Measurements from ENCODE around the gene GLB1L3.
"Not testable (repeated sequence)": the region's sequence is repeated elsewhere in the genome, so short reads cannot be mapped to it uniquely, and the experiment has no call there.

GLB1L3 gene

DNA sequence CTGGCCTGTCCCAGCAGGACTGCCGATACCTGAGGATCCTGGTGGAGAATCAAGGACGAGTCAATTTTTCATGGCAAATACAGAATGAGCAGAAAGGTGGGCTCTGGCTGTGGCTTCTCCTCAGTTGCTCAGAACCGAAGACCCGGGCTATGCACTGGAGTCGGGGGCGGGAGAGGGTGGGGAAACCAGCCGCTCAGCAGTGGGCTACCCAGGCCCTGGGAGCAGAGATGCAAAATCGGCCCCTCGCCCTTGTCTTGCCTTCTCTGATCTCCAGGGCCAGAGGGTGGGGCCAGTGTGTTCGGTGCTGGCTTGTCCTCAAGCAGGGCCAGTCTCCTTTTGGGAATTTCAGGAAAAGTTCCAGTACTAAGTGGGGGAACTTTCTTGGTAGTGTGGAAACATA lies 37.2 kb downstream of the GLB1L3 start:
- H3K27ac Mint-ChIP-seq, result no peak overlapping the region
- ATAC-seq, result no peak

GRCh38 chr11:134313821-134314607 lies 37.8 kb downstream of the GLB1L3 start:
- Mint-ChIP-seq H3K4me3 (no peak overlapping the region), H3K4me1 (no peaks in the 10 kb centered on the region), H3K27ac (no peak overlapping the region), H3K27me3 (no peaks in the 10 kb centered on the region), H3K9me3 (peaks cover 7 to 22% of the 10 kb centered on the region in 2 donors)
- ATAC-seq, result no peak
- DNase-seq, result no peak

More for the DNA sequence above, 37.2 kb downstream of the GLB1L3 start:
- Mint-ChIP-seq H3K27me3 (no peaks in the 10 kb centered on the region), H3K4me1 (no peaks in the 10 kb centered on the region), H3K4me3 (no peak overlapping the region), H3K9me3 (peaks cover 7 to 18% of the 10 kb centered on the region in 2 donors)
- no peak for DNase-seq

- Mint-ChIP-seq H3K4me3 (no peak overlapping the region), H3K9me3 (peaks cover 16 to 35% of the 10 kb centered on the region in 2 donors), H3K4me1 (no peaks in the 10 kb centered on the region), H3K27me3 (no peaks in the 10 kb centered on the region), H3K27ac (no peak overlapping the region)
- no peak for ATAC-seq
- no peak for DNase-seq
Observed at GRCh38 chr11:134317103-134317502, 40.9 kb downstream of the GLB1L3 start.

DNA sequence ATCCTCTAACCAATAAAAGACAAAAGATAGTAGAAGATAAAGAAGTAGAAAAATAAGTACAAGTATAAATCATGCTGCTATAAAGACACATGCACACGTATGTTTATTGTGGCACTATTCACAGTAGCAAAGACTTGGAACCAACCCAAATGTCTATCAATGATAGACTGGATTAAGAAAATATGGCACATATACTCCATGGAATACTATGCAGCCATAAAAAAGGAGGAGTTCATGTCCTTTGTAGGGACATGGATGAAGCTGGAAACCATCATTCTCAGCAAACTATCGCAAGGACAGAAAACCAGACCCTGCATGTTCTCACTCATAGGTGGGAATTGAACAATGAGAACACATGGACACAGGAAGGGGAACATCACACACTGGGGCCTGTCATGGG lies 45.2 kb downstream of the GLB1L3 start:
- not testable (repeated sequence) for ATAC-seq, H3K4me3 Mint-ChIP-seq, H3K4me1 Mint-ChIP-seq, H3K27me3 Mint-ChIP-seq, H3K27ac Mint-ChIP-seq, DNase-seq
- H3K9me3 Mint-ChIP-seq, result peaks cover 16 to 35% of the 10 kb centered on the region in 2 donors

GRCh38 chr11:134322553-134322952 lies 46.4 kb downstream of the GLB1L3 start:
- no peak overlapping the region for H3K4me3 Mint-ChIP-seq

DNA sequence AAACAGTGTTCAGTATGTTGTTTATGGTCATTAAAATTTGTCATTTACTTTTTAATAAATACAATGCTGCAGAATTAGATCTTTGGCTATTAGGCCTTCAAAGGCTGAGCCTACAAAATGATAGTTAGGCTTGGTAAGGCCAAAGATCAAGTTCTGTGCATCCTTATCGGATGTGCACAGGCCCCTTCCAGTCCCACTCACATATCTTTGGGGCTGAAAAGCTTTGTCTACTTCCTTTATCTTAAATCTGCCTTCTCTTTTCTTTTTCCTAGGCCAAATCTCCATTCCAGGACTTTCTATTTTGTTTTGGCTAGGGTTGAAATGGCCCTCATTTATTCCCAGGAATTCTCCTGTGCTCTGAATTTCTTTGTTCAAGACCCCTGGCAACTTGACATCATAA lies 52.3 kb downstream of the GLB1L3 start:
- no peak overlapping the region for H3K4me3 Mint-ChIP-seq
- ATAC-seq (no peak), DNase-seq (no peak)
- H3K9me3 Mint-ChIP-seq, result no peaks in the 10 kb centered on the region
- peak overlapping the region in 1 of 2 donors; percentile 36 for H3K27ac Mint-ChIP-seq
- peaks cover 23% of the 10 kb centered on the region for H3K4me1 Mint-ChIP-seq
- H3K27me3 Mint-ChIP-seq, result peaks cover 41% of the 10 kb centered on the region

More at GRCh38 chr11:134322553-134322952, 46.4 kb downstream of the GLB1L3 start:
- DNase-seq (no peak), ATAC-seq (no peak)
- Mint-ChIP-seq H3K9me3 (peaks cover 14 to 25% of the 10 kb centered on the region in 2 donors), H3K4me1 (no peaks in the 10 kb centered on the region), H3K27me3 (peaks cover 8% of the 10 kb centered on the region), H3K27ac (no peak overlapping the region)

GRCh38 chr11:134330611-134331353 lies 54.6 kb downstream of the GLB1L3 start:
- peak overlapping the region; percentile 85 to 86 for H3K4me3 Mint-ChIP-seq

DNA sequence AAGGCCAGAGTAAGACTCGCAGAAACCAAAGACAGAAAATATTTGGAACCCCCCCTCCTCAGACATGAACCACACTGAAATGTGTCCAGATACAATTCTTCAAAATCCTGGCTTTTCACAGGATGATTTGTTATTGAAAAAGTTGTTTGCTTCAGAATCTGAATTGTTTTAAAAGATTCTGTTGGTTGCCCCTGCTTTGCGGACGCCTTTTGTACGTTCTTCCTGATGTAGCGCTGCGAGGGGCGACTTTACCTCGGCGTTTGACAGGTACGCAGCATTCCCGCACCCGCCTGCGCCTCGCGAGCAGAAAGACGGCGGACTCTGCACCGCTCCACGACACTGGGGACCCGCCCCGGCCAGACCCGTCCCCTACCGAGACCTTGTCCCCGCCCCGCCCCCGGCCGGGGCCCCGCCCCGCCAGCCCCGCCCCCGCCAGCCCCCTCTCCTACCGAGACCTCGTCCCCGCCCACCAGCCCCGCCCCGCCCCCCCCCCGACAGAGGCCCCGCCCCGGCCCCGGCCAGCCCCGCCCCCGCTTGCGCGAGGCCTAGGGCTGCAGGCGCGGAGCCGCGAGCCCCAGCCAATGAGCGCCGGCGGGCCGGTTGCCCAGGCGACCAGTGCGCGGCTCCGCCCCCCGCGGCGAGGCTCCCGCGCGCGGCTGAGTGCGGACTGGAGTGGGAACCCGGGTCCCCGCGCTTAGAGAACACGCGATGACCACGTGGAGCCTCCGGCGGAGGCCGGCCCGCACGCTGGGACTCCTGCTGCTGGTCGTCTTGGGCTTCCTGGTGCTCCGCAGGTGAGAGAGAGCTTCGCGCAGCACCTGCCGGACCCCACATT lies 55.4 kb downstream of the GLB1L3 start, which contains the start of gene GLB1L2:
TSS of gene GLB1L2 (plus strand) at position 635 of the 835 bp plus-strand sequence. CDS start at position 709, 74 bp downstream.
- Mint-ChIP-seq H3K27me3 (peaks cover 43% of the 10 kb centered on the region), H3K9me3 (no peaks in the 10 kb centered on the region), H3K4me1 (peaks cover 24% of the 10 kb centered on the region), H3K4me3 (peak within 1 kb of the TSS; percentile 85 to 86), H3K27ac (peak within 1 kb of the TSS in 1 of 2 donors; percentile 67)
- peak; percentile 94 for ATAC-seq
- DNase-seq, result peak; percentile 75 to 76

More at GRCh38 chr11:134330611-134331353, 54.6 kb downstream of the GLB1L3 start:
- peaks cover 43% of the 10 kb centered on the region for H3K27me3 Mint-ChIP-seq
- DNase-seq, result no peak
- H3K27ac Mint-ChIP-seq, result no peak overlapping the region
- no peak for ATAC-seq
- peaks cover 24% of the 10 kb centered on the region for H3K4me1 Mint-ChIP-seq
- no peaks in the 10 kb centered on the region for H3K9me3 Mint-ChIP-seq

- DNase-seq, result no peak
- ATAC-seq, result peak; percentile 70
- Mint-ChIP-seq H3K27ac (peak overlapping the region in 1 of 2 donors; percentile 67), H3K4me1 (peaks cover 24% of the 10 kb centered on the region), H3K27me3 (peaks cover 39% of the 10 kb centered on the region), H3K4me3 (peak overlapping the region; percentile 75 to 85), H3K9me3 (no peaks in the 10 kb centered on the region)
Observed at GRCh38 chr11:134332189-134332631, 56.0 kb downstream of the GLB1L3 start.

GRCh38 chr11:134332782-134333181 lies 56.6 kb downstream of the GLB1L3 start:
- peak overlapping the region; percentile 75 to 85 for H3K4me3 Mint-ChIP-seq
- peaks cover 24% of the 10 kb centered on the region for H3K4me1 Mint-ChIP-seq

DNA sequence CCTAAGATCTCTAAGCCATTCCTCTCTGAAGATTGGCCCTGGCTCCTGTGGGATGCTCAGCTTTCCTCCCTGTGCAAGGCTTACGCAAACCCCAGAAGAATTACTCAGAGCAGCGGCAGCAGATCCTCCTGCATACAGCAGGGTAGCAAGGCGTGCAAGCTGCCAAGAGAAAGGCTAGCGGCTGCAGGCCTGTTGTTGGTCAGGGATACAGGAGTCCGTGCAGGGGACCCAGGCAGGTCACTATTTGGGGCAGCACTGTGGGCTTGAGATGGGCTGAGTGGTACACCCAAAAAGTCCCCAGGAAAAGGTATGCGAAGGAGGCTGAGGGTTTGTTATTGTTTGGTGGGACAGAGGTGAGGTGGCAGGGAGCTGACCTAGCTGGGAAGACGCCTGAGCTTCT lies 57.1 kb downstream of the GLB1L3 start:
- peaks cover 24% of the 10 kb centered on the region for H3K4me1 Mint-ChIP-seq
- H3K27ac Mint-ChIP-seq, result no peak overlapping the region
- no peaks in the 10 kb centered on the region for H3K9me3 Mint-ChIP-seq
- ATAC-seq (no peak), DNase-seq (no peak)
- H3K27me3 Mint-ChIP-seq, result peaks cover 31% of the 10 kb centered on the region
- peak overlapping the region; percentile 17 to 34 for H3K4me3 Mint-ChIP-seq

More at GRCh38 chr11:134332782-134333181, 56.6 kb downstream of the GLB1L3 start:
- no peak for DNase-seq
- Mint-ChIP-seq H3K27me3 (peaks cover 33% of the 10 kb centered on the region), H3K9me3 (no peaks in the 10 kb centered on the region), H3K27ac (no peak overlapping the region)
- no peak for ATAC-seq

DNA sequence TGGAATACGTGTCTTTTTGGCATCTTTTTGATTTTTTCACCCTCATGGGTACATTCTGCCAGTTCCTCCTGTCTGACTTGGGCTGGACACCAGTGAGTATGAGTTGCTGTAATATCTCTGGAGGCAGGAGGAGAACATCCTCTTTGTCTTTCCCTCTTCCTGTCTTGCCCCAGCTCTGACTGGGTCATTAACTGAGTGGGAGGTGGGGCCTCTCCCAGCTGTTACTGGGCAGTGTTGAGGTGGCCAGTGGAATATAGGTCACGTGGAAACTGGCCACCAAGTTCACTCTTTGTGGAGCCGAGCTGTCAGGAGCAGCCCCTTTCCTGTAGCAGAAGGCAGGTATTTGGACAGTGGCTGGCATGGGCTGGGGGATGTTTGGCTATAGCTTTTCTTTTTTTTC lies 57.8 kb downstream of the GLB1L3 start:
- Mint-ChIP-seq H3K27me3 (peaks cover 31% of the 10 kb centered on the region), H3K27ac (no peak overlapping the region), H3K4me1 (peaks cover 24% of the 10 kb centered on the region), H3K9me3 (no peaks in the 10 kb centered on the region), H3K4me3 (no peak overlapping the region)
- DNase-seq (no peak), ATAC-seq (no peak)

DNA sequence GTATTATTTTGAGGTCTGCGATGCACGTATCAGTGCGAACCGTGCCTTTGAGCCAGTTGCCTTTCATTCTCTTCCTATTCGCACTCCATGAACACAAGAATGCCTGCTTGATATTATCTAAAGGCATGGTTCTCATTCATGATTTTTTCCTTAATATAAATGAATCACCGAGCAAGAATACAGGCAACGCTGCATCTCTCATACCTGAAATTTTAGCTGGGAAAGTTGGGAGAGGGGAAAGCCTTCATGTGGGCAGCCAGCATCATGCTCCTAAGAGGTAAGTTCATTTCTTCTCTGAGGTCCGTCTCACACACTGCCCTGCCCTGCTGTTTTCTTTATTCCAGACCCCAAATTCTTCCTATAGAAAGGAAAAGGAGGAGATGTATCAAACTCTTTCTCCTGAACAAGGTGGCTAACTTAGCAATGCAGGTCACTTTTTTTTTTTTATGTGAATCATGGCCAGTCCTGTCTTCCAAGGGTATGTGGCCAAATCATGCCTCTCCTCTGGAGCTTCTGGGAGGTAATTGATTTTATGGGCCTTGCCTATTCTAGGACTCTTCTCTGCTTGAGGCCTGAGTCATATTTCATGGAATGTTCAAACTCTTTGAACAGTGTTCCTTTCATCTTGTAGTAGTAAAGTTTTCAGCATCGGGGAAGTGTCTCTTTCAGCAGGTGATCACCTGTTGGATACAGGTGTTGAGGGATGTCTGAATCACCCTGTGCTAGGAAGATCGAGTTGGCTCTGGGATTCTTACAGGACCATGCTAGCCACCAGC lies 58.8 kb downstream of the GLB1L3 start:
- Mint-ChIP-seq H3K4me3 (no peak overlapping the region), H3K9me3 (no peaks in the 10 kb centered on the region), H3K4me1 (peaks cover 24% of the 10 kb centered on the region), H3K27ac (peak overlapping the region in 1 of 2 donors; percentile 83), H3K27me3 (peaks cover 31% of the 10 kb centered on the region)
- no peak for ATAC-seq
- no peak for DNase-seq

GRCh38 chr11:134337051-134337450 lies 60.9 kb downstream of the GLB1L3 start:
- H3K4me3 Mint-ChIP-seq, result no peak overlapping the region
- peaks cover 13% of the 10 kb centered on the region for H3K27me3 Mint-ChIP-seq
- no peak for ATAC-seq
- H3K27ac Mint-ChIP-seq, result no peak overlapping the region
- no peaks in the 10 kb centered on the region for H3K9me3 Mint-ChIP-seq
- DNase-seq, result no peak
- peaks cover 15% of the 10 kb centered on the region for H3K4me1 Mint-ChIP-seq

All from stimulated activated naive CD8-positive, alpha-beta T cell treated with anti-CD3 and anti-CD28 coated beads, Interleukin-15, amount 100 ng/mL, for 72 hours (primary cell).